ENCODE data around the gene RNF11. TPM values are rescaled to one million over a fixed set of nuclear protein-coding genes. Genes with fewer than 3 reads are reported as not detected.
"Not testable (repeated sequence)": the region's sequence is repeated elsewhere in the genome, so short reads cannot be mapped to it uniquely, and the experiment has no call there.

The RNF11 gene
- total RNA-seq, 2 donors from 2014 or later, result 23.6 to 30.3 TPM

DNA sequence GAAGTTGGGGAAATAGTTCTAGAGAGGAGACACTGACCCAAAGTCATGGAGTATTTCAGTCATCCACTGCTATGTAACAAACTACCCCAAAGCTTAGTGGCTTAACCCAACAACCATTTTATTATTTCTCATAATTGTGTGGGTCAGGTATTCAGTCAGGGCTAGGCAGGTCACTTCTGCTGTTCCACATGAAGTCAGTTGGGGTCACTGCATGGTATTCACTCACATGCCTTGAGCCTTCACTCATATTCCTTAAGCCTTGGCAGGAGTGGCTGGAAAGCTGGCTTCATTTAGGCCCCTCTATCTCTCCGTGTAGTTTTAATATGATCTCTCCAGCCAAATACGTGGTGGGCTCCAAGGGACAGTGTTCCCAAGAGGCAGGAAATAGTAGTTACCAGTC lies 17.5 kb upstream of the RNF11 start:
- Mint-ChIP-seq H3K27ac (no peak overlapping the region), H3K4me1 (peaks cover 12% of the 10 kb centered on the region), H3K27me3 (no peaks in the 10 kb centered on the region), H3K4me3 (no peak overlapping the region), H3K9me3 (no peaks in the 10 kb centered on the region), H3K36me3 (ENCODE audit: low read depth) (no peaks in the 10 kb centered on the region)
- no peak for ATAC-seq (replicated peaks)

DNA sequence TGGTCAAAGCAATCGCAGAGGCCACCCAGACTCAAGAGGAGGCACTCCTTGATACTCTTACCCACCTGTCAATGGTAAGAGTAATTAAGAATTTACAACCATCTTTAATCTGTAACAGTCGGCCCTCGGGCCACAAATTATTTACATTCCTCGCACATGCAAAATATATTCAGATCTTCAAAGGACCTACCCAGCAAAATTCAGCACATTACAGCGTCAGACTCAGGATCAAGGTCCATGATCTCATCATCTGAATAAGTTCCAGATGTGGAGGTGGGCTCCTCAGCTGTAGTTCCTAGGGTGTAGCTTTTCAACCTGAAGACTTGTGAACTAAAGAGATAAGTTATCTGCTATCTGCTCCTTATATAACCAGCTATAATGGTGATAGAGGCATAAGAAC lies 17.1 kb upstream of the RNF11 start:
- no peaks in the 10 kb centered on the region for H3K27me3 Mint-ChIP-seq
- peaks cover 12% of the 10 kb centered on the region for H3K4me1 Mint-ChIP-seq
- H3K36me3 Mint-ChIP-seq (ENCODE audit: low read depth), result no peaks in the 10 kb centered on the region
- no peak overlapping the region for H3K27ac Mint-ChIP-seq
- no peak for ATAC-seq (replicated peaks)
- no peaks in the 10 kb centered on the region for H3K9me3 Mint-ChIP-seq
- H3K4me3 Mint-ChIP-seq, result no peak overlapping the region

GRCh38 chr1:51221529-51221928 lies 14.5 kb upstream of the RNF11 start:
- not testable (repeated sequence) for H3K4me1 Mint-ChIP-seq; H3K27me3 Mint-ChIP-seq; ATAC-seq (replicated peaks); H3K9me3 Mint-ChIP-seq; H3K27ac Mint-ChIP-seq; H3K4me3 Mint-ChIP-seq; H3K36me3 Mint-ChIP-seq (ENCODE audit: low read depth)

- Mint-ChIP-seq H3K9me3 (no peaks in the 10 kb centered on the region), H3K4me3 (no peak overlapping the region), H3K36me3 (ENCODE audit: low read depth) (no peaks in the 10 kb centered on the region), H3K4me1 (no peaks in the 10 kb centered on the region), H3K27me3 (peaks cover 2% of the 10 kb centered on the region), H3K27ac (no peak overlapping the region)
- peak; percentile 62 for ATAC-seq (replicated peaks)
These were observed 13.8 kb upstream of the RNF11 start for GRCh38 chr1:51222136-51222787.

GRCh38 chr1:51222809-51223208 lies 13.3 kb upstream of the RNF11 start:
- no peak overlapping the region for H3K27ac Mint-ChIP-seq
- H3K4me1 Mint-ChIP-seq, result no peaks in the 10 kb centered on the region
- no peaks in the 10 kb centered on the region for H3K36me3 Mint-ChIP-seq (ENCODE audit: low read depth)
- no peaks in the 10 kb centered on the region for H3K9me3 Mint-ChIP-seq
- ATAC-seq (replicated peaks), result no peak
- peaks cover 4% of the 10 kb centered on the region for H3K27me3 Mint-ChIP-seq
- H3K4me3 Mint-ChIP-seq, result no peak overlapping the region

- Mint-ChIP-seq H3K27ac (no peak overlapping the region), H3K4me3 (no peak overlapping the region), H3K27me3 (peaks cover 7% of the 10 kb centered on the region), H3K4me1 (no peaks in the 10 kb centered on the region), H3K9me3 (no peaks in the 10 kb centered on the region), H3K36me3 (ENCODE audit: low read depth) (no peaks in the 10 kb centered on the region)
- ATAC-seq (replicated peaks), result no peak
These were observed 11.8 kb upstream of the RNF11 start for GRCh38 chr1:51224255-51224654.

GRCh38 chr1:51227231-51227960 lies 8.7 kb upstream of the RNF11 start:
- not testable (repeated sequence) for H3K4me1 Mint-ChIP-seq; H3K36me3 Mint-ChIP-seq (ENCODE audit: low read depth); H3K27me3 Mint-ChIP-seq; H3K4me3 Mint-ChIP-seq; H3K27ac Mint-ChIP-seq; ATAC-seq (replicated peaks); H3K9me3 Mint-ChIP-seq

GRCh38 chr1:51228471-51228870 lies 7.6 kb upstream of the RNF11 start:
- not testable (repeated sequence) for H3K27me3 Mint-ChIP-seq; H3K4me3 Mint-ChIP-seq; H3K27ac Mint-ChIP-seq; H3K4me1 Mint-ChIP-seq; H3K9me3 Mint-ChIP-seq; H3K36me3 Mint-ChIP-seq (ENCODE audit: low read depth); ATAC-seq (replicated peaks)

DNA sequence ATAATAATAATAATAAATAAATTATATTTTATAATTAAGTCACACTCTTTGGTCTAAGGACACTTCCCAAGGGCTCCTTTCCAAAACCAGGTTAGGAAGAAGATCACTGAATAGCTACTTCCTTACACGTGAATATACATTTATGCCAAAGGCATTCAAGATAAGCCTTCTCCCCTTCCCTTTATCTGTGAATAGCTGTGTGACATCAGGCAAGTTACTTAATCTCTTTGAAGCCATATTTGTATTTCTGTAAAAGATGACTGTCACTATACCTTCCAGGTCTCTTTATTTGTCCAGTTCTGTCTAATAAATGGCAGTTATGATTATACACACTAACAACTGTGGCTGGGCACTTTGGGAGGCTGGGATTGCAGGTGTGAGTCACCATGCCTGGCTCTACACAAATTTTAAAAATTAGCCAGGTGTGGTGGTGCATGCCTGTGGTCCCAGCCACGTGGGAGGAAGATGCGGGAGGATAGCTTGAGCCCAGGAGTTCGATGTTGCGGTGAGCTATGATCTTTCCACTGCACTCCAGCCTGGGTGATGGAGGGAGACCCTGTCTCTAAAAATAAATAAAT lies 5.5 kb upstream of the RNF11 start:
- Mint-ChIP-seq H3K9me3 (no peaks in the 10 kb centered on the region), H3K36me3 (ENCODE audit: low read depth) (no peaks in the 10 kb centered on the region), H3K27ac (no peak overlapping the region), H3K4me3 (no peak overlapping the region), H3K27me3 (peaks cover 7% of the 10 kb centered on the region), H3K4me1 (peaks cover 9% of the 10 kb centered on the region)
- ATAC-seq (replicated peaks), result no peak

- no peak overlapping the region for H3K4me3 Mint-ChIP-seq
- peaks cover 7% of the 10 kb centered on the region for H3K27me3 Mint-ChIP-seq
- no peaks in the 10 kb centered on the region for H3K9me3 Mint-ChIP-seq
- no peak for ATAC-seq (replicated peaks)
- no peak overlapping the region for H3K27ac Mint-ChIP-seq
- H3K4me1 Mint-ChIP-seq, result peaks cover 9% of the 10 kb centered on the region
- H3K36me3 Mint-ChIP-seq (ENCODE audit: low read depth), result no peaks in the 10 kb centered on the region
These were observed 5.0 kb upstream of the RNF11 start for GRCh38 chr1:51231120-51231519.

DNA sequence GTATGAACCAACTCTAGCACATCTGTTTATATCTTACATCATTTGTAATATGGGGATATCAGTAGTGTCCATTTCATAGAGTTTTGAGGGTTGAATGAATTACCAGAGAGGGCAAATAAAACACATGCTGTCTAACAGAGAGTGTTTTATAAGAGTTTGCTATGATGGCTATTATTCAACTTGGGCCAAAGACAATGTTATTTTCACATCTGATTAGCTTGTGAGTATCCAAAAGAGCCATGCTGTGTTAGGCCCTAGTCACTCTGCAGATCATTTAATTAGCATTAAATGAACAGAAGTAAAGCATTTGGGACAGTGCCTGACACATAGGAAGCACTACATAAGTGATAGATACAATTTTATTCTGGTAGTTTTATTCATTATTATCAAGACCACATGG lies 4.2 kb upstream of the RNF11 start:
- H3K36me3 Mint-ChIP-seq (ENCODE audit: low read depth), result no peaks in the 10 kb centered on the region
- H3K4me3 Mint-ChIP-seq, result no peak overlapping the region
- H3K27me3 Mint-ChIP-seq, result peaks cover 6% of the 10 kb centered on the region
- ATAC-seq (replicated peaks), result no peak
- peaks cover 9% of the 10 kb centered on the region for H3K4me1 Mint-ChIP-seq
- no peak overlapping the region for H3K27ac Mint-ChIP-seq
- no peaks in the 10 kb centered on the region for H3K9me3 Mint-ChIP-seq

DNA sequence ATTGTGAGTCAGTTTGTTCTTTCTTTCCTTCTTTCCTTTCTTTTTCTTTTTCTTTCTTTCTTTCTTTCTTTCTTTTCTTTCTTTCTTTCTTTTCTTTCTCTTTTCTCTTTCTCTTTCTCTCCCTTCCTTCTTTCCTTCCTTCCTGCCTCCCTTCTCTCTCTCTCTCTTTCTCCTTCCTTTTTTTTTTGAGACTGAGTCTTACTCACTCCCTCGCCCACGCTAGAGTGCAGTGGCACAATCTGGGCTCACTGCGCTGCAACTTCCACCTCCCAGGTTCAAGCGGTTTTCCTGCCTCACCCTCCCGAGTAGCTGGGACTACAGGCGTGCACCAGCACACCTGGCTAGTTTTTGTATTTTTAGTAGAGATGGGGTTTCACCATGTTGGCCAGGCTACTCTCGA lies 1.8 kb upstream of the RNF11 start:
- not testable (repeated sequence) for H3K27me3 Mint-ChIP-seq; H3K36me3 Mint-ChIP-seq (ENCODE audit: low read depth); ATAC-seq (replicated peaks); H3K4me1 Mint-ChIP-seq; H3K9me3 Mint-ChIP-seq; H3K4me3 Mint-ChIP-seq
- peak overlapping the region; percentile 53 for H3K27ac Mint-ChIP-seq

- Mint-ChIP-seq H3K27ac (peak overlapping the region; percentile 88), H3K36me3 (ENCODE audit: low read depth) (no peaks in the 10 kb centered on the region)
These were observed 1.2 kb upstream of the RNF11 start for GRCh38 chr1:51234721-51235425.

DNA sequence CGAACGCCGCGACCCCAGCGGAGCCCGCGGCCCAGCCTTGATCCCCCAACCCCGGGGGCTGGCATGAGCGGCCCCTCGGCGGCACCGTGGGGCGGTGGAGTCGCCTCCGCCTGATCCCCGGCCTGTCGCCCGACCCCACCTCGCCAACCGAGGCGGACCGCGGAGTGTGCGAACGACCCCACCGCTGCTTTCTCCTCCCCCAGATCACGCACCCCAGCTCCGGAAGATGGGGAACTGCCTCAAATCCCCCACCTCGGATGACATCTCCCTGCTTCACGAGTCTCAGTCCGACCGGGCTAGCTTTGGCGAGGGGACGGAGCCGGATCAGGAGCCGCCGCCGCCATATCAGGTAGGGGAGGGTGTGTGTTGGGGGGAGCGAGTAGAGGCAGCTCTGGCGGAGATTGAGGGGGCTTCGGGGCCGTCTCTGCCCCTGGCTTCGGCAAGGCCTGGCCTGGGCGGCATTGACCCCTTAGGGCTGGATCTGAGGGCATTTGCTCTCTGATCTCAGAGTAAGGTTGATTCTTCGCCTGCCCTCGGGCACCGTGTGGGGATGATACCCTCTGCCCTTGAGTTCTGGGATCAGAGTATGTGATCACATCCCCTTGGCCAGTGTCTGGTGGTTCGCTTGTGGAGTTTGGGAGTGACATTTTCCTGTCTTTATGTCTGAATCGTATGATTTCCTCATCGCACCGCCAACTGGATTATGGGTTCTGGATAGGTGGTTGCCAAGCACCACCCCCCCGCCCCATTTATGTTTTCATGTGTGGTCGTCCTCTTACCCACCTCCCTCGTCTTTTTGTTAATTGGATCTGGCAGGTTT lies 668 bp downstream of the RNF11 start:
- peaks cover 6% of the 10 kb centered on the region for H3K36me3 Mint-ChIP-seq (ENCODE audit: low read depth)
- peaks cover 27% of the 10 kb centered on the region for H3K4me1 Mint-ChIP-seq
- H3K9me3 Mint-ChIP-seq, result no peaks in the 10 kb centered on the region
- H3K4me3 Mint-ChIP-seq, result no peak overlapping the region
- H3K27me3 Mint-ChIP-seq, result no peaks in the 10 kb centered on the region
- H3K27ac Mint-ChIP-seq, result no peak overlapping the region
- peak; percentile 32 for ATAC-seq (replicated peaks)

More at GRCh38 chr1:51234721-51235425, 1.2 kb upstream of the RNF11 start:
- peaks cover 13% of the 10 kb centered on the region for H3K4me1 Mint-ChIP-seq
- H3K9me3 Mint-ChIP-seq, result no peaks in the 10 kb centered on the region
- peak; percentile 39 for ATAC-seq (replicated peaks)
- no peak overlapping the region for H3K4me3 Mint-ChIP-seq
- no peaks in the 10 kb centered on the region for H3K27me3 Mint-ChIP-seq

Data from activated T-helper 17 cell treated with anti-CD3 and anti-CD28 coated beads, Interleukin-2, amount 50 U/mL, for 72 hours (primary cell).